Gastroesophageal sphincter (tissue), 3 donors: ENCODE data around the gene NCOA3.

Source experiments
- EP300 ChIP-seq: sonication (generic); formaldehyde crosslinking; IDR thresholded peaks from one replicate; pipeline ENCODE4 v1.6.1; 2017; ENCODE audit warnings: antibody characterized with exemption, mild to moderate bottlenecking
- POLR2A ChIP-seq, 2 donors: fragments of 450-650 bp; IDR thresholded peaks; one replicate each; pipeline ENCODE4 v1.6.1; 2017; ENCODE audit warnings: antibody characterized with exemption in 2 of 2, mild to moderate bottlenecking in 2 of 2, moderate library complexity in 1 of 2
- POLR2AphosphoS5 ChIP-seq: sonication (generic); formaldehyde crosslinking; IDR thresholded peaks from one replicate; pipeline ENCODE4 v1.6.1; 2017; ENCODE audit warnings: antibody characterized with exemption
- TF ChIP-seq, protein P1 (sequence below), 4 experiments: fragments of 200-600 bp in 2 of 4; fragments of 450-650 bp in 2 of 4; sonication (generic) in 1 of 4; IDR thresholded peaks; one replicate each; pipeline ENCODE4 v1.5.1; 2017 to 2019; ENCODE audit warnings: antibody characterized with exemption in 4 of 4, mild to moderate bottlenecking in 2 of 4, moderate library complexity in 2 of 4

DNA sequence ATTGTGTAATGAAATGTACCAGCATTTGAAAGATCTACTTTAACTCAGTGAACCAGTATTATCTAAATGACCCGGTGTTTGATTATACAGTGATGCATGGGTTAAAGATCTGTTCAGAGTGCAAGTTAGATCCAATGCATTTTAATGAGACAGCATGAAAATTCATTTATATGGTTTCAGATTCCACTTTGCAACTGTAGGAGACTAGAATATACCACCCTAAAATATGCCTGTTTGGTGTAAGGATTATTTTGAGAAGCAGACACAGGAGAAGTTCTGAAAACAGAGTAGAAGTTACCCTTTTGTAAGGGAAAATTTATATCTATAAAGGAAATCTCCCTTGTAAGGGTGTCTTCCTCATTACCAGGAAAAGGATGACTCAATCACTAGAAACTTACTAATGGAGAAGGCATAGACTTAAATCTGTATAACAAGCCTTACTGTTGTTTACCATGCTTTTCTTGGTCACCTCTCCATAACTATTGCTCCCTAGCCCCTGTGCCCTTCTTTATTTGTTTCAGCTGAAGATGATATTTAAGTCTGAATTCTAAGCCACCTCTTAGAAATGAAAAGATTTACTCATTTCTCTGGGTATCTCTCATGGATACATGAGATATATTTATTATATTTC, 105.4 kb downstream of the NCOA3 start:
- TF ChIP-seq POLR2AphosphoS5, result no peak
- TF ChIP-seq, protein P1, sequence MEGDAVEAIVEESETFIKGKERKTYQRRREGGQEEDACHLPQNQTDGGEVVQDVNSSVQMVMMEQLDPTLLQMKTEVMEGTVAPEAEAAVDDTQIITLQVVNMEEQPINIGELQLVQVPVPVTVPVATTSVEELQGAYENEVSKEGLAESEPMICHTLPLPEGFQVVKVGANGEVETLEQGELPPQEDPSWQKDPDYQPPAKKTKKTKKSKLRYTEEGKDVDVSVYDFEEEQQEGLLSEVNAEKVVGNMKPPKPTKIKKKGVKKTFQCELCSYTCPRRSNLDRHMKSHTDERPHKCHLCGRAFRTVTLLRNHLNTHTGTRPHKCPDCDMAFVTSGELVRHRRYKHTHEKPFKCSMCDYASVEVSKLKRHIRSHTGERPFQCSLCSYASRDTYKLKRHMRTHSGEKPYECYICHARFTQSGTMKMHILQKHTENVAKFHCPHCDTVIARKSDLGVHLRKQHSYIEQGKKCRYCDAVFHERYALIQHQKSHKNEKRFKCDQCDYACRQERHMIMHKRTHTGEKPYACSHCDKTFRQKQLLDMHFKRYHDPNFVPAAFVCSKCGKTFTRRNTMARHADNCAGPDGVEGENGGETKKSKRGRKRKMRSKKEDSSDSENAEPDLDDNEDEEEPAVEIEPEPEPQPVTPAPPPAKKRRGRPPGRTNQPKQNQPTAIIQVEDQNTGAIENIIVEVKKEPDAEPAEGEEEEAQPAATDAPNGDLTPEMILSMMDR (IDR thresholded peaks at IDR 0.05), result no peak
- no peak for TF ChIP-seq POLR2A (IDR thresholded peaks at IDR 0.05)
- no peak for TF ChIP-seq EP300
